RWPE1 (cell line): ENCODE data around the gene SCAP.
A peak's percentile ranks its signal among the peaks of the same experiment; 100 is the strongest.

ENCODE experiments used
- CTCF ChIA-PET: fragments of 350-600 bp; sonication (Branson Sonifier 250); formaldehyde crosslinking; extraction: SDS; loops from one replicate; lab custom pipeline; 2021; lab: Yijun Ruan, JAX
- POLR2A ChIA-PET: fragments of 400-600 bp; formaldehyde crosslinking; extraction: SDS; loops from one replicate; lab custom pipeline; 2020; ENCODE audit warnings: antibody characterized with exemption; ENCODE audit not compliant: low non-redundant PET; lab: Yijun Ruan, JAX
- DNase-seq: peaks from one replicate; pipeline ENCODE4 v3.0.0; 2012; ENCODE audit warnings: low spot score
- H3K27ac ChIP-seq: fragments of 450-650 bp; 2 replicates; pipeline ENCODE4 v1.5.1; 2017
- TF ChIP-seq, protein P1 (sequence below): fragments of 450-650 bp; conservative IDR thresholded peaks from 2 replicates; pipeline ENCODE4 v1.5.1; 2017; ENCODE audit warnings: low read depth, mild to moderate bottlenecking

SCAP gene

DNA sequence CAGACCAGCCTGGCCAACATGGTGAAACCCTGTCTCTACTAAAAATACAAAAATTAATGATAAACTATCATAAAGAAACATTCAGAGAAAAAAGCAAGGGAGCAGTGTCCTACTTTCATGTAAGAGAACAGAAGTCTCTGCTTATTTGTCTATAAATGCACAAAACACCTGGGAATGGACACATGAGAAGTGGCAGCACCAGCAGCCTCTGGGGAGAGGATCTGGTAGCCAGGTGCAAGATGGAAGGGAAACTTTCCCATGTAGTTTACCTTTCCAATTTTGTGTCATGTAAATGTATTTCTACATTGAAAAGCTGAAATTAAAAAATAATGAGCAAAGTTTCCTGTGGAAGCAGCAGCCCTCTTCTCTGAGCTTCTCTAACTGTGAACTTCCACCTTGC is 18.8 kb downstream of the SCAP start:
- ChIA-PET POLR2A (no interaction called here), CTCF (interaction anchor here (0.5 kb wide), 1 partner anchor 15 kb away, joined by 3 read pairs; no protein-coding TSS in a partner anchor)
- no peak for DNase-seq
- H3K27ac ChIP-seq, result peak overlapping the region; percentile 59; the same call in 1 of the 2 replicates
- TF ChIP-seq, protein P1, sequence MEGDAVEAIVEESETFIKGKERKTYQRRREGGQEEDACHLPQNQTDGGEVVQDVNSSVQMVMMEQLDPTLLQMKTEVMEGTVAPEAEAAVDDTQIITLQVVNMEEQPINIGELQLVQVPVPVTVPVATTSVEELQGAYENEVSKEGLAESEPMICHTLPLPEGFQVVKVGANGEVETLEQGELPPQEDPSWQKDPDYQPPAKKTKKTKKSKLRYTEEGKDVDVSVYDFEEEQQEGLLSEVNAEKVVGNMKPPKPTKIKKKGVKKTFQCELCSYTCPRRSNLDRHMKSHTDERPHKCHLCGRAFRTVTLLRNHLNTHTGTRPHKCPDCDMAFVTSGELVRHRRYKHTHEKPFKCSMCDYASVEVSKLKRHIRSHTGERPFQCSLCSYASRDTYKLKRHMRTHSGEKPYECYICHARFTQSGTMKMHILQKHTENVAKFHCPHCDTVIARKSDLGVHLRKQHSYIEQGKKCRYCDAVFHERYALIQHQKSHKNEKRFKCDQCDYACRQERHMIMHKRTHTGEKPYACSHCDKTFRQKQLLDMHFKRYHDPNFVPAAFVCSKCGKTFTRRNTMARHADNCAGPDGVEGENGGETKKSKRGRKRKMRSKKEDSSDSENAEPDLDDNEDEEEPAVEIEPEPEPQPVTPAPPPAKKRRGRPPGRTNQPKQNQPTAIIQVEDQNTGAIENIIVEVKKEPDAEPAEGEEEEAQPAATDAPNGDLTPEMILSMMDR, result no peak

DNA sequence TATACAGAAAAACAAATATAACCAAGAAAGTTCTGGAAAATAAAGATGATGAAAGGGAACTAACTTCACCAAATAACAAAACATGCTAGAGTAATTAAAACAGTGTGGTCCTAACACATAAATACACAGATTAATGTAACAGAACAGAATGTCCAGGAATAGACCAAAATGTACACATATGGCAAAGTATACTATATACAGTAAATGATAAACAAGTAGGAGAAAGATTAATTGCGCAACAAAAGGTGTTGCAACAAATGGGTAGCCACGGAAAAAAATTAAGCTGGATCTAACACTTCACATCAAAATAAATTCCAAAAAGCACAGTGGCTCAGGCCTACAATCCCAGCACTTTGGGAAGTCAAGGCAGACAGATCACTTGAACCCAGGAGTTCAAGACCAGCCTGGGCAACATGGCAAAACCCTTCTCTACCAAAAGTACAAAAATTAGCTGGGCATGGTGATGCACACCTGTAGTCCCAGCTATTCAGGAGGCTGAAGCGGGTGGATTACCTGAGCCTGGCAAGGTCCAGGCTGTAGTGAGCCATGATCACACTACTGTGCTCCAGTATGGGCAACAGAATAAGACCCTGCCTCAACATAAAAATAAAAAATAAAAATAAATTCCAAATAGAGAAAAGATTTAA is 19.8 kb downstream of the SCAP start:
- no peak for DNase-seq
- TF ChIP-seq, protein P1, result no peak
- peak overlapping the region; percentile 59 for H3K27ac ChIP-seq
- ChIA-PET CTCF (interaction anchor here (0.6 kb wide), 1 partner anchor 15 kb away, joined by 4 read pairs; no protein-coding TSS in a partner anchor), POLR2A (no interaction called here)

DNA sequence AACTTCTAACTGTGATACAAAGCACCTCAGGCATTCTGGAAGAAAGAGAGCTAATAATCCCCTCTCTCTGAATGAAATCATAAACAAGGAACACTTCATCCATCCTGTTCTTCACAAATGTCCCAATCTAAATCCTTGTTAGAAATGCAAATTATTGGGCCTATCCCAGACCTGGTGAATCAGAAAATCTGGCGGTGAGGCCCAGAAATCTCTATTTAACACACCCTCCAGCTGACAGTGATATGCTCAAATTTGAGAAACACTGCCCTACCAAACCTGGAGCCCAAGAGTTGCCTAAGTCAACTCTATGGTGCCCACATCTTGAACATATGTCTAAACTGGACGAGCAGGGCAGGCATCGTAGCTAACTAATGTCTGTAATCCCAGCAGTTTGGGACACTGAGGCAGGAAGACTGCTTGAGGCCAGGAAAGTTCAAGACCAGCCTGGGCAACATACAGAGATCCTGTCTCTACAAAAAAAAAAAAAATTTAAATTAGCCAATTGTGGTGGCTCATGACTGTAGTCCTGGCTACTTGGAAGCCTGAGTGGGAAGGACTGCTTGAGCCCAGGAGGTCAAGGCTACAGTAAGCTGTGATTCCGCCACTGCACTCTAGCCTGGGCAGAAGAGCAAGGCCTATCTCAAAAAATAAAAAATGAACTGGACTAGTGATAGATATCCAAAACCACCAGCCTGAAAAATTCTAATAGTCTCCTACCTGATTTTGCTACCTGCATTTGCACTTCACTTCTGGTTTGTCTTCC is 23.1 kb downstream of the SCAP start:
- TF ChIP-seq, protein P1, result no peak
- POLR2A ChIA-PET, result no interaction called here
- CTCF ChIA-PET, result interaction anchor here (0.6 kb wide), 1 partner anchor 784 kb away, joined by 3 read pairs; no protein-coding TSS in a partner anchor
- DNase-seq, result no peak
- H3K27ac ChIP-seq, result no peak overlapping the region

DNA sequence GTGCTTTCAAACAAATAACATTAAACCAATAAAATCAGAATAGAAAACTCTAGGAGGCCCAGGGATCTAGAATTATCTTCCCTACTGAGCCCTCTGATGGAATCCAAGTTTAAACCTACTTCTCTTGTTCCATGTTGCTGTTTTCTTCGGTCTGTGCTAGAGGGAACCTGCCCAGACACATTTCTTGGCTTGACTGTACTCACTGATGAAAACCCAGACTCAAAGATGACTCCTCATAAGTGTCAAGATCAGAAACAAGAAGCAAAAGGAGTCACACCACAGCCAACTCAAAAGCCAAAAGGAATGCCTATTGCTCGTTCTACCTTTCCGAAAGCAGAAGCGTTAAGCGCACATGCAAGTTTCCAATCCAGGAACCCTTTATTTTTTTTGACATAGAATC is 31.6 kb downstream of the SCAP start:
- H3K27ac ChIP-seq, result peak overlapping the region; percentile 95
- ChIA-PET POLR2A (no interaction called here), CTCF (no interaction called here)
- peak; percentile 51 for DNase-seq
- TF ChIP-seq, protein P1, result no peak

DNA sequence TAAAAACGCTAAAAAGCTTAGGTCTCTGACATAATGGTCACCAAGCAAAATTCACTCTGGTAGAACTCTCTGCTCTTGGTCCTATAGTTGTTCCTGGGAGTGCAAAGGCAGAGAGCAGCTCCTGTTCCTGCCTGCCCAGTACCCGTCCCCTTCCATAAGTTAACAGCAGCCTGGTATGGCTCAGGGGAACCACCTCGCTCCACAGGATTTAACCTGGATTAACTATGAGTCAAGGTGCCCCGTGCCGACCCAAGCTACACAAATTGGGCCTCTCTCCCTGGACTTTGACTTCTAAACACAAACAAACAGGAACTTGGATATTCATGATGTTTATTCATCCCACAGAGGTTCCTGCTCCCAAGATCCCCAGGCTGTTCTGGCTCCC is 32.1 kb downstream of the SCAP start:
- POLR2A ChIA-PET, result no interaction called here
- peak; percentile 51 for DNase-seq
- CTCF ChIA-PET, result no interaction called here
- TF ChIP-seq, protein P1, result no peak
- peak overlapping the region; percentile 95 for H3K27ac ChIP-seq

DNA sequence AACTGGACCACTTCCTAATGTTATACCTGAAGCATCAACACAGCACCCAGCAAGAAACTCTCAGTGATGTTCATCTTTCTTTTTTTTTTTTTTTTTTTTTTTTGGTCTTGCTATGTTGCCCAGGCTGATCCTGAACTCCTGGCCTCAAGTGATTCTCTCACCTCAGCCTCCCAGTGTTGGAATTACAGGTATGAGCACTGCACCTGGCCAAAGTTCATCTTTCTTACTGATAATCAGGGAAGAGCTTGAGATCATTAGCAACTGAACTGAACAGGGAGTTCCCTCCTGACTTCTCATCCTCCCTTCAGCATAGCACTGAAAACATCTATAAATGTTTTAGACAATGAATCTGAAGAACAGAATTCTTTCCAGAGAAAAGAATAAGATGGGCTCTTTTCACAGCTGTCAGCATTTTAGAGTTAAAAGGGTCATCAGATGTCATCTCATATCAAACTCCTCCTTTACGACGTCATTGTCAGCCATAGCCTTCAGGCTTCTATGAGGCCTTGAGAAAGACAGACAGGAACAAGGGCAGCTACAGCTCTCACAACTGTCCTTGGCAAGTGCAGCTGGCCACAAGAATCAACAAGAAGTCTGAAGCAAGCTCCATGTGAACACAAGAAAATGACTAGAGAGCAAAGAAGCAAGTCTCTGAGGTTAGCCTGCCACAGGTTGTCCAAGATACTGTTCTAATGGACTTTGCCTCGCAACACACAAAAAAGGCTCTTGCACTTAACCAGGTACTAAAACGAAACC is 33.8 kb downstream of the SCAP start:
- POLR2A ChIA-PET, result no interaction called here
- CTCF ChIA-PET, result interaction anchor here (0.7 kb wide), 1 partner anchor 15 kb away, joined by 3 read pairs; no protein-coding TSS in a partner anchor
- H3K27ac ChIP-seq, result no peak overlapping the region
- DNase-seq, result no peak
- TF ChIP-seq, protein P1, result no peak
